ENCODE measurements around the gene NELL1. TPM values are rescaled to one million over a fixed set of nuclear protein-coding genes. Genes with fewer than 3 reads are reported as not detected.
"Not testable (repeated sequence)": the region's sequence is repeated elsewhere in the genome, so short reads cannot be mapped to it uniquely, and the experiment has no call there.

Gene NELL1
- total RNA-seq, 2 donors from 2014 or later, result not detected

DNA sequence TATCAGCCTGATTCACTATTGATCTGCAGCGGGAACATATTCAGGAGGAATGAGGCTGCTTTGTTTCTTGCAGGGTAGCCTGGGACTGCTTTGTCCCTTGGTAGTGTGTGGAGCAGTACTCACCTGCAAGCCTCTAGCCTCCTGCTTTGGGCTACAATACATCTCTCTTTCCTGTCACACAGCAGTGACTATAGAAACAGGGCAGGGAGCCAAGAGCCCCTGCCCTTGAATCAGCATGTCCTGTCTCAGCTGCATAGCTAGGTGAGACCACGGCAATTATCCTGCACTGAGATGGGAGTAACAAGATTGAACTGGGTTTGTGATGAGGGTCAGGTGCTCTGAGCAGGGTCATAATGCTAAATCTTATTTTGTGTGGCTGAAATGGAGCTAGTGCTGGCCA, 191.9 kb downstream of the NELL1 start:
- H3K4me3 ChIP-seq, result no peak overlapping the region
- no peaks in the 10 kb centered on the region for H3K27me3 ChIP-seq
- no peaks in the 10 kb centered on the region for H3K36me3 ChIP-seq (replicated peaks in 1 of 2; ENCODE audit: insufficient read depth in 1 of 2, low read depth in 2 of 2)
- intact Hi-C loops (cut with DNase I), result no loop called here
- WGBS, 2 donors, result 27 to 31% methylated on average over 2 of the region's 2 CpGs
- TF ChIP-seq POLR2A (IDR thresholded peaks at IDR 0.05), result no peak
- TF ChIP-seq, protein P1, sequence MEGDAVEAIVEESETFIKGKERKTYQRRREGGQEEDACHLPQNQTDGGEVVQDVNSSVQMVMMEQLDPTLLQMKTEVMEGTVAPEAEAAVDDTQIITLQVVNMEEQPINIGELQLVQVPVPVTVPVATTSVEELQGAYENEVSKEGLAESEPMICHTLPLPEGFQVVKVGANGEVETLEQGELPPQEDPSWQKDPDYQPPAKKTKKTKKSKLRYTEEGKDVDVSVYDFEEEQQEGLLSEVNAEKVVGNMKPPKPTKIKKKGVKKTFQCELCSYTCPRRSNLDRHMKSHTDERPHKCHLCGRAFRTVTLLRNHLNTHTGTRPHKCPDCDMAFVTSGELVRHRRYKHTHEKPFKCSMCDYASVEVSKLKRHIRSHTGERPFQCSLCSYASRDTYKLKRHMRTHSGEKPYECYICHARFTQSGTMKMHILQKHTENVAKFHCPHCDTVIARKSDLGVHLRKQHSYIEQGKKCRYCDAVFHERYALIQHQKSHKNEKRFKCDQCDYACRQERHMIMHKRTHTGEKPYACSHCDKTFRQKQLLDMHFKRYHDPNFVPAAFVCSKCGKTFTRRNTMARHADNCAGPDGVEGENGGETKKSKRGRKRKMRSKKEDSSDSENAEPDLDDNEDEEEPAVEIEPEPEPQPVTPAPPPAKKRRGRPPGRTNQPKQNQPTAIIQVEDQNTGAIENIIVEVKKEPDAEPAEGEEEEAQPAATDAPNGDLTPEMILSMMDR (IDR thresholded peaks at IDR 0.05), result no peak
- no peaks in the 10 kb centered on the region for H3K9me3 ChIP-seq
- ATAC-seq (no peak), DNase-seq (no peak)
- no peak overlapping the region for H3K27ac ChIP-seq
- no peaks in the 10 kb centered on the region for H3K4me1 ChIP-seq

DNA sequence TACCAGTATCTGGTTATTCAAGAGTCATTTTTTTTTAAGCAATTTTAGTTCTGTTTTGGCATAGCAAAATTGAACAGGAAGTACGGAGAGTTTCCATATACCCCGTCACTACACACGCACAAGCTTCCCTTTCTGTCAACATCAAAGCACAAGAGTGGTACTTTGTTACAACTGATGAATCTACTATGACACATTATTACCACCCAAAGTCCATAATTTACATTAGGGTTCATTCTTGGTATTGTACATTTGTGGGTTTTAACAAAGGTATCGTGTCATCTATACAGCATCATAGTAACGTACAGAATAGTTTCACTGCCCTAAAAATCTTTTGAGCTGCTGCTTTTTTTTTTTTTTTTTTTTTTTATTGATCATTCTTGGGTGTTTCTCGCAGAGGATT, 192.9 kb downstream of the NELL1 start:
- intact Hi-C loops (cut with DNase I); ATAC-seq; H3K4me3 ChIP-seq; H3K27ac ChIP-seq; H3K27me3 ChIP-seq; H3K4me1 ChIP-seq; H3K36me3 ChIP-seq (replicated peaks in 1 of 2; ENCODE audit: insufficient read depth in 1 of 2, low read depth in 2 of 2); DNase-seq; H3K9me3 ChIP-seq: not testable (repeated sequence)
- 47 to 62% methylated on average over 6 of the region's 6 CpGs for WGBS, 2 donors

DNA sequence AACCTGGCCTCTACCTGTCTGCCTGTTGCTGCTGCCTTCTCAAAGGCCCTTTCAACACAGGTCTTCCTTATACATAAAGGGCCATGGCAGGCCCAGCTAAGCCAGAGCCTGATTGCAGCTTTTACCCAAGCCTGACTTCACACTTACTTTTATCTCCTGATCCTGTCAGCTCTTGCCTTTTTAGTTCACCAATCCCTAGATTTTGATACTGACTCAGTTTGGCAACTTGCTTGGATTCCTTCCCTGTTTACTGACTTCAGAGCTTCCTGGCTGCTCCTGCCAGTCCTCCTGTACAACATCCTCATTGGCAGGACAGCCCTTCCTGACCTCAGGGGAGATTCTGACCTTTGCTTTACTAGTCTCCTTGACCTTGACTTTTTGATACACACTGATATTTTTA, 195.2 kb downstream of the NELL1 start:
- intact Hi-C loops (cut with DNase I), result no loop called here
- H3K4me3 ChIP-seq, result no peak overlapping the region
- no peaks in the 10 kb centered on the region for H3K27me3 ChIP-seq
- no peaks in the 10 kb centered on the region for H3K4me1 ChIP-seq
- no peaks in the 10 kb centered on the region for H3K9me3 ChIP-seq
- no peak for DNase-seq
- TF ChIP-seq, protein P1 (IDR thresholded peaks at IDR 0.05), result no peak
- no peak for TF ChIP-seq POLR2A (IDR thresholded peaks at IDR 0.05)
- no peak overlapping the region for H3K27ac ChIP-seq
- no peaks in the 10 kb centered on the region for H3K36me3 ChIP-seq (replicated peaks in 1 of 2; ENCODE audit: insufficient read depth in 1 of 2, low read depth in 2 of 2)
- no peak for ATAC-seq

DNA sequence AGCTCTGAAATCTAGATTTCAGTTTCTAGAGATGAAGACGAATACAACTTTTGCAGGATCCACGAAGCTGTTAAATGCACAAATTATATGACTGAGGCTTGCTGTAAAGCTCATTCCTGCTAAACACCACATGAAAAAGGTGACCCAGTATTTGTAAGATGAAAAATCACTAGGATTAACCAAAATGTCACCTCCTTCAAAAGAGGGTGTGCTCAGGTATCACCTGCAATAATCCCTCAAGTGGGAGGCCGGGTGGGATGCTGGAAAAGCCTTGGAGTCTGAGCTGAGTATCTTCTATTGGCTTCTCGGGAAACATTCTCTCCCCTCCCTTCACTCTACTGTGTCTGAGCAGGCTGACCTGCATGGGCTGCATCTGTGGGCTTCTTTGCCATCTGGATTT, 195.8 kb downstream of the NELL1 start:
- Histone ChIP-seq H3K4me1 (no peaks in the 10 kb centered on the region), H3K27me3 (no peaks in the 10 kb centered on the region), H3K36me3 (replicated peaks in 1 of 2; ENCODE audit: insufficient read depth in 1 of 2, low read depth in 2 of 2) (no peaks in the 10 kb centered on the region), H3K27ac (no peak overlapping the region), H3K4me3 (no peak overlapping the region), H3K9me3 (no peaks in the 10 kb centered on the region)
- 40 to 48% methylated on average over 4 of the region's 4 CpGs for WGBS, 2 donors
- DNase-seq, result no peak
- no peak for ATAC-seq
- no peak for TF ChIP-seq POLR2A (IDR thresholded peaks at IDR 0.05)
- TF ChIP-seq, protein P1 (IDR thresholded peaks at IDR 0.05), result no peak
- intact Hi-C loops (cut with DNase I), result no loop called here

DNA sequence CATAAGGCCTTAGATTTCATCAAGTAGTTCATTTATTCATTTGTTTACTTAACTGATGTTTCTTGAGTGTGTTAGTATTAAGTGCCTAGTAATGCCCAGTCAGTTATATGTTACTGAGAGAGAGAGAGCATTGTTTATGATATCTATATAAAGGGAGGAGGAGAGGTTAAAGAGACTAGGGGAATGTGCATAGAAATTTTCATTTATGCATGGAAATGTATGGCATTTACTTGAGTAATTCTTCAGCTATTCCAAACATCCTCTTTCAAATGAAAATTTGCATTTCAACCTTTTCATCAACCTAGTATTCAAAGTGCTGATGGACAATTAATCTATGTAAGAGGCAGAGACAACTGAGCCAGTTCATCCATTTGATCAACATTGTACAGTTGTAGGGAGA, 199.7 kb downstream of the NELL1 start:
- ATAC-seq (no peak), DNase-seq (no peak)
- no peak for TF ChIP-seq POLR2A (IDR thresholded peaks at IDR 0.05)
- TF ChIP-seq, protein P1 (IDR thresholded peaks at IDR 0.05), result no peak
- H3K27ac ChIP-seq, result no peak overlapping the region
- H3K36me3 ChIP-seq (replicated peaks in 1 of 2; ENCODE audit: insufficient read depth in 1 of 2, low read depth in 2 of 2), result no peaks in the 10 kb centered on the region
- no peaks in the 10 kb centered on the region for H3K27me3 ChIP-seq
- intact Hi-C loops (cut with DNase I), result no loop called here
- no peaks in the 10 kb centered on the region for H3K4me1 ChIP-seq
- H3K4me3 ChIP-seq, result no peak overlapping the region
- no peaks in the 10 kb centered on the region for H3K9me3 ChIP-seq

All from body of pancreas (tissue), 4 donors.